Measurements from ENCODE around the gene DAAM2.
A peak's percentile ranks its signal among the peaks of the same experiment; 100 is the strongest.

DAAM2 gene

DNA sequence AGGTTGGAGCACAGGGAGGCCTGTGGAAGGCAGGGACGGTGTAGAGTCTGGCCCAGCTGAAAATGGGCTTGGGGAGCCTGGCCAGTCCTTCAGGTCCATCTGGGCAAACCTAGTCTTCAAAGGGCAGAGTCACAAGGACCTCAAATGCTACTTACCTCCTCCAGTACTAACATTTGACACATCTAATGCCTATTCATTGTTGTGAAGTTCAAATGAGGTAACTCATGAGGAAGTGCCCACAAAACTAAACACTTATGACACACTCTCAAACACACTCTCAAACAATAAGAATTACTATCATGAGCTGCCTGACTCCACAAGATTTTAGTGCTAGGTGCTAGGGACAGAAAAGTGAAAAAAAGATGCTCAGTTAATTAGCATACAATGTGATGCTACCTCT, 27.1 kb downstream of the DAAM2 start:
- DNase-seq (ENCODE audit: low spot score), result no peak

- DNase-seq (ENCODE audit: low spot score), result no peak
Observed at GRCh38 chr6:39819676-39820075, 27.5 kb downstream of the DAAM2 start.

DNA sequence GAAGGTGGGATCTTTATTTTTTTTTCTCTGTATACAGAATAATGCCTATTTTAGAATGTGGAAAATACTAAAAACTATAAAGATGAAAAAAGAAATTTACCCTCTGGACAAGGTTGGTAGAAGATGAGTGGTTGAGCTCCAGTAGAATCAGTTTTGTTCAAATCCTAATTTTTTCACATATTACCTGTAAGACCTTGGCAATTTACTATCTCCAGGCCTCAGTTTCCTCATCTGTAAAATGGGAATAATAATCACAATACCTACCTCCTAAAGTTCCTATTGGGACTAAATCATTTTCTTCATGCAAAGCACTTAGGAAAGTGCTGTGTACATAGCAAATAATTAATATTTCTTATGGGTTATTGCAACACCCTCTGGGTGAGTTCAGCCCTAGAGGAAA, 28.4 kb downstream of the DAAM2 start:
- no peak for DNase-seq (ENCODE audit: low spot score)

DNA sequence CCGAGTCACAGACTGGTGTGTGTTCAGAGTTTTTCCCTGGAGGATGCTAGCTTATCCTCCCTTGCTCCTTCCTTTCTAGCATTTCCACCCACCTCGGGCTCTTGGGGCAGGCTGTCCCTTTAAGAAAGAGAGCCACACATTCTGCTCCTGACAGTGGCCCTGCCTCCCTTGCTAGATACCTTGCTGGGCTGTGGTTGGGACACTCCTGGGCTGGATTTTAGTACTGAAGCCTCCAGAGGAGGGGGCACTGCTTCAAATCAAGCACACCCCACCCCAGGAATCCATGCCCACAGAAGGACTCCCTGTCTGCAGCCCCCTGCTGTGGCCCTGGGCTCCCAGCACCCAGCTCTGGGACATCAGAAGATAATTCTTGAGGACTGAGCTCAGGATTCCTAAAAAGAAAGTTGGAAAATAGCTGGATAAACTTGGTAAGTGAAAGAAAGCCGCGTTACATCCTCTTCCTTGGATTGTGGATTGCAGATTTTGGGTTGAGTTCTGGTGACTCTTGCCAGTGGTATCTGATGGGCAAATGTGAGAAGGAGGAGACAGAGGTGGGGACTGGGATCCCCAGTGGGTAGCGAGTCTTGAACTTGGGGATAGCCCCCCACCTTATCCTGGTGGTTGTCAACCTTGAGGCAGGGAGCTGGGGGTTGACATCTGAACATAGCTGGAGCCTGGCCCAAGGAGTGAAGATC, 29.0 kb downstream of the DAAM2 start:
- DNase-seq (ENCODE audit: low spot score), result no peak

DNA sequence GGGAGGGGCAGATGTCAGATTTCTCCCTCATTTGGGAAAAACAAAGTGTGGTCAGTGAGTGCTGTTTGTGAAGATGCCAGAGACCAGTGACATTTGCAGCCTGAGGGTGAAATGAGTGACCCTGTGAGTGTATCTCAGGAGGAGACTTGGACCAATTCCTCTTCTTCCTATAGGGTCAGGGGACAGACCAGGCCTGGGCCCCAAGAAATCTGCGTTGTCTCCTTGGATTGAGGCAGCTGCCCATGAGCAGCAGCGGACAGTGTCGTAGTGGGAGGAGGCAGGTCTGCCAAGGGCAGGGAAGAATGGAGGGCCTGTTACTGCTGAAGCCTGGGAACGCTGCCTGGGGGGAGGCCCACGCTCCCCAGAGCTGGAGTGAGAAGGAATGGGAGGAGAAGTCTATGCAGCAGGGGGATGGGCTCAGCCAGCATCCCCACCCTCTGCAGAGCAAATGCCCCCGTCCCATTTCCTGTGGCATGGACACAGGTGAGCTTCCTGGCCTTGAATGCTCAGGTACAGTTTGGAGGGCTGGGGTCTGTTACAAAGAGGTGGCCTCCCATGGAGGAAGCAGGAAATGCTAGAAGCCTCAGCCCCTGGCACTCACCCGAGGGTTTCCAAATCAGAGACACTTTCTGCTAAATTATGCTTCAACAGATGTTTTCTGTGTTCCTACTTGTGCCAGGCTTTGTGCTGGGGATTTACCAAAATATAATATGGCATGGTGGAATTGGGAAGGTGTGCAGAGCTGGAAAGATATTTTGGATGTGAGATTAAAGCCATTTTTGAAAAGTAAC, 29.8 kb downstream of the DAAM2 start:
- no peak for DNase-seq (ENCODE audit: low spot score)

- DNase-seq (ENCODE audit: low spot score), result no peak
Observed at GRCh38 chr6:39822846-39823815, 31.0 kb downstream of the DAAM2 start.

- DNase-seq (ENCODE audit: low spot score), result no peak
Observed at GRCh38 chr6:39824030-39824926, 32.1 kb downstream of the DAAM2 start.

GRCh38 chr6:39829331-39829730, 37.2 kb downstream of the DAAM2 start:
- DNase-seq (ENCODE audit: low spot score), result no peak

DNA sequence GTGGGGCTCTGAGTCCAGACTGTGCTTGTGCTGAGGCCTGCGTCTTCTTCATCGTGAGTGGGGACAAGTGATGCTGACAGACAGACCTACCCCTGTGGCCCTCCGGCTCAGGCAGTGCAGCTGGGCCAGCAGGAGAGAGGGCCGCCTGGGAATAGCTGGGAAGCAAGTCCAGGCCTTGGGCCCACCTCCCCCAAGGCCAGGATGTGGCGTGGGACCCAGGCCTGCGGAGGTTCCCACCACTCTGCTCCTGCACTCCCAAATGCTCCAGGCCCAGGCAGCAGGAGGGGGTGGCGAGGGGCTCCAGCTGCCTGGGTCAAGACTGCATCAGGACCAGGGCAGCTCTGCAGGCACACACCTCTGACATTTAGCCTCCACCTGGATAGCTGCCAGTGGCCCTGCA, 38.3 kb downstream of the DAAM2 start:
- DNase-seq (ENCODE audit: low spot score), result no peak

GRCh38 chr6:39831701-39832100, 39.5 kb downstream of the DAAM2 start:
- no peak for DNase-seq (ENCODE audit: low spot score)

- DNase-seq (ENCODE audit: low spot score), result no peak
Observed at GRCh38 chr6:39834278-39834677, 42.1 kb downstream of the DAAM2 start.

DNA sequence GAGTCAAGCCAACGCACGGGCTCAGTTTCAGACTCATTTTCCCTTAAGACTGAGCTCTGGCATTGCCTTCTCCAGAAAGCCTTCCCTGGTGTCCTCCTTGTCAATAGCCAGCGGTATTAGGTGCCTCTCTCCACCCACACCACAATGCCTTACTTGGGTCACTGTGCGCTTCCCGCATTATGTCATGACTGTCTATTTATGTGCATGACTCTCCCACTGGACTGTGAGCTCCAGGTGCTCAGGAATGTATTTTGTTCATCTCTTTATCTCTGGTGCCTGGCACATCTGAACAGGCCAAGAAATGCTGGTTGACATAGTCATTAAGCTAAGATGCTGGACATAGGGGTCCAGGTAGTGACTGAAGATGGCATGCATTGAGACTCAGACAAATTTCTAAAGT, 42.7 kb downstream of the DAAM2 start:
- no peak for DNase-seq (ENCODE audit: low spot score)

DNA sequence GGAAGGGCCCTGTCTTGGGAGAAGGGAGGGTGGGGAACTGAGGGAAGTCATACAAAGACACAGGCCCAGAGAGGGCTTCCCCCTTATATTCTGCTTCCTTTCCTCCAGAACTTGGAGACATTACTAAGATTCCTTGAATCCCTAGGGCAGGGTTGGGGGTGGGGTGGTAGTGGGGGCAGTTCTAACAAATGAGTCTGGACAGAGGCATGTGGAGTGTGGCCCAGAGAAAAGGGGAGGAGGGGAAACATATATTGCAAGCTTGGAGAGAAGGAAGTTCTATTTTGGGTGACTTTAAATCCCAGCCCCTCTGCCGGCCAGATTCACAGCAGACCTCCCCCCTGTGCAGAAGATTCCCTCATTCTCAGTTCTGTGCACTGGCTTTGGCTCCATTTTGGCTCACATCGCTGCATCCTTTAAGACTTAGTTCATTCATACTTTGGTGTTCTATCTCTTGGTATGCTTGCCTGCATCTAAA, 43.7 kb downstream of the DAAM2 start:
- peak; percentile 90 for DNase-seq (ENCODE audit: low spot score)

DNA sequence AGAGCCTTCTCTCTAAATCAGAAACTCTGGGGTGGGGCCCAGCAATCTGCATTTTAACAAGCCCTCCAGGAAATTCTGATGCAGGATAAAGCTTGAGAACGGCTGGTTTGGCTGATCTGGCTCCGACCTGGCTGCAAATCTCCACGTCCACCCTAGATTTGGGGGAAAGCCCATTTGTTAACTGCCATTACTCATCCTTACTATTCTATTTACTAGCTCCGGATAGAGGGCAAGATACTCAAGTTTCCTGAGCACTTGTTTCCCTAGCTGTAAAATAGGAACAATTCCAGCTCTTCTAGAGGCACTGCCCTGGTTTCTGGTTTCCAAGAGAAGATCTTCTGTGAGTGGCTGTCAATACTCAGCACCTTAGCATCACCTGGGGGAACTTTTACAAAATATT, 44.4 kb downstream of the DAAM2 start:
- no peak for DNase-seq (ENCODE audit: low spot score)

- no peak for DNase-seq (ENCODE audit: low spot score)
Observed at GRCh38 chr6:39839445-39839844, 47.3 kb downstream of the DAAM2 start.

GRCh38 chr6:39840781-39841180, 48.6 kb downstream of the DAAM2 start:
- DNase-seq (ENCODE audit: low spot score), result no peak

- no peak for DNase-seq (ENCODE audit: low spot score)
Observed at GRCh38 chr6:39841291-39841690, 49.1 kb downstream of the DAAM2 start.

GRCh38 chr6:39841923-39842322, 49.7 kb downstream of the DAAM2 start:
- DNase-seq (ENCODE audit: low spot score), result no peak

GRCh38 chr6:39843305-39844020, 51.3 kb downstream of the DAAM2 start:
- DNase-seq (ENCODE audit: low spot score), result peak; percentile 80

DNA sequence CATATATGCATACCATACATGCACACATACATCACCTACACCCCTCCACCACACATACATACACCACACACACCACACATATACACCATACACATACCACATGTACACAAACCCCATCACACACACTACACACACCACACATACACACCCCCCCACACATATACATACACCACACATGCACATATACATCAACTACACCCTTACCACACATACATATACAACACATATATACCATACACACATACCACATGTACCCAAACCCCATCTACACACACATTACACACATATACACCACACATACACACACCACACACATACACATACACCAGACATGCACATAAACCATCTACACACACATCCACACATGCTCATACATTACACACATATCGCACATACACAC, 52.7 kb downstream of the DAAM2 start:
- no peak for DNase-seq (ENCODE audit: low spot score)

GRCh38 chr6:39847221-39847620, 55.0 kb downstream of the DAAM2 start:
- DNase-seq (ENCODE audit: low spot score), result no peak

Measured in hepatic stellate cell (primary cell).